Keratinocyte (primary cell): ENCODE results near the gene SNX14. TPM values are rescaled to one million over a fixed set of nuclear protein-coding genes. Genes with fewer than 3 reads are reported as not detected.

Experiments
- DNase-seq: peaks from one replicate; pipeline ENCODE4 v3.0.0-alpha.2; 2011; ENCODE audit warnings: low read depth, missing footprints, low spot score
- FAIRE-seq: peaks from 2 replicates; lab custom pipeline; 2011; peaks lifted over from hg19 to GRCh38; lab: Jason Lieb, UNC
- H2AFZ ChIP-seq: 2 replicates; pipeline ENCODE4 v1.6.0; 2012; ENCODE audit warnings: low read length, control low read depth, inconsistent platforms; ENCODE audit not compliant: control insufficient read depth
- H3K27ac ChIP-seq: 2 replicates; pipeline ENCODE4 v1.5.1; 2011; ENCODE audit warnings: low read length; ENCODE audit not compliant: control insufficient read depth, insufficient read depth
- H3K27me3 ChIP-seq: 3 replicates; pipeline ENCODE4 v1.6.0; 2011; ENCODE audit warnings: low read length; ENCODE audit not compliant: control insufficient read depth, insufficient read depth; ENCODE audit errors: extremely low read depth
- H3K36me3 ChIP-seq, 2 experiments: 2 replicates in 1 of 2; 3 replicates in 1 of 2; pipeline ENCODE4 v1.5.1; 2011; ENCODE audit warnings: low read length in 2 of 2, mild to moderate bottlenecking in 1 of 2; ENCODE audit not compliant: control insufficient read depth in 2 of 2, insufficient read depth in 2 of 2; ENCODE audit errors: extremely low read depth in 1 of 2
- H3K4me1 ChIP-seq: 3 replicates; pipeline ENCODE4 v1.5.1; 2011; ENCODE audit warnings: low read length; ENCODE audit not compliant: control insufficient read depth, insufficient read depth; ENCODE audit errors: extremely low read depth
- H3K4me2 ChIP-seq: 3 replicates; pipeline ENCODE4 v1.6.0; 2011; ENCODE audit warnings: low read depth, low read length; ENCODE audit not compliant: control insufficient read depth, insufficient read depth; ENCODE audit errors: extremely low read depth
- H3K4me3 ChIP-seq, 3 experiments: fragments of 200-600 bp in 1 of 3; sonication (generic) in 1 of 3; 2 replicates in 2 of 3; 3 replicates in 1 of 3; pipeline ENCODE4 v1.5.1; 2011 to 2016; ENCODE audit warnings: low read length in 3 of 3, mild to moderate bottlenecking in 3 of 3, control low read depth in 2 of 3, inconsistent platforms in 1 of 3, low read depth in 1 of 3, mixed read lengths in 1 of 3, mixed run types in 1 of 3, moderate library complexity in 1 of 3; ENCODE audit not compliant: control insufficient read depth in 2 of 3, insufficient read depth in 2 of 3; ENCODE audit errors: extremely low read depth in 1 of 3
- H3K79me2 ChIP-seq: 2 replicates; pipeline ENCODE4 v1.6.0; 2012; ENCODE audit warnings: low read length; ENCODE audit not compliant: control insufficient read depth, insufficient read depth
- H3K9ac ChIP-seq: 3 replicates; pipeline ENCODE4 v1.6.0; 2011; ENCODE audit warnings: low read length; ENCODE audit not compliant: control insufficient read depth, insufficient read depth; ENCODE audit errors: extremely low read depth
- H3K9me1 ChIP-seq: 3 replicates; pipeline ENCODE4 v1.6.0; 2011; ENCODE audit warnings: low read length; ENCODE audit not compliant: control insufficient read depth, insufficient read depth; ENCODE audit errors: extremely low read depth
- H3K9me3 ChIP-seq: 2 replicates; pipeline ENCODE4 v1.5.1; 2012; ENCODE audit warnings: low read depth, low read length; ENCODE audit not compliant: control insufficient read depth
- H4K20me1 ChIP-seq: 3 replicates; pipeline ENCODE4 v1.6.0; 2011; ENCODE audit warnings: low read length; ENCODE audit not compliant: control insufficient read depth, insufficient read depth; ENCODE audit errors: extremely low read depth
- EZH2 ChIP-seq: IDR thresholded peaks from one replicate; pipeline ENCODE4 v1.6.1; 2012; ENCODE audit warnings: inconsistent platforms, mild to moderate bottlenecking, low read length, moderate library complexity
- dilution Hi-C: fragments of 300-500 bp; cut with MboI; formaldehyde crosslinking; loops from one replicate; pipeline ENCODE4 v1.7.0; 2020; ENCODE audit warnings: low sequenced_read_pairs; ENCODE audit not compliant: extremely low pct_ligation_motif_present
- polyA plus RNA-seq, 5 experiments: library from polyadenylated mRNA; depleted of rRNA in 3 of 5; stranded (reverse) in 3 of 5; stranded (forward) in 1 of 5; unstranded in 1 of 5; fragments of >200 nt; gene quantifications; 1 replicate in 1 of 5; 2 replicates in 3 of 5; 3 replicates in 1 of 5; pipeline versions ENCODE4 v1.2.1 to v1.2.3, GENCODE V29; 2011 to 2012; ENCODE audit warnings: missing spikeins in 2 of 5, low read depth in 1 of 5, low replicate concordance in 1 of 5
- TF ChIP-seq, protein P1 (sequence below), 3 experiments: IDR thresholded peaks in 1 of 3; conservative IDR thresholded peaks in 1 of 3; optimal IDR thresholded peaks in 1 of 3; 2 replicates in 2 of 3; 3 replicates in 1 of 3; pipeline versions ENCODE3 to v1.5.1; 2011; ENCODE audit warnings: low read length in 3 of 3, mild to moderate bottlenecking in 3 of 3, moderate library complexity in 2 of 3, control low read depth in 1 of 3, inconsistent platforms in 1 of 3; ENCODE audit not compliant: insufficient read depth in 2 of 3; ENCODE audit errors: extremely low read depth in 1 of 3

The SNX14 gene
- polyA plus RNA-seq, 1 donor (not counting 4 experiments of a cell fraction or from before 2014, with no cell fraction given) = 97.5 TPM

DNA sequence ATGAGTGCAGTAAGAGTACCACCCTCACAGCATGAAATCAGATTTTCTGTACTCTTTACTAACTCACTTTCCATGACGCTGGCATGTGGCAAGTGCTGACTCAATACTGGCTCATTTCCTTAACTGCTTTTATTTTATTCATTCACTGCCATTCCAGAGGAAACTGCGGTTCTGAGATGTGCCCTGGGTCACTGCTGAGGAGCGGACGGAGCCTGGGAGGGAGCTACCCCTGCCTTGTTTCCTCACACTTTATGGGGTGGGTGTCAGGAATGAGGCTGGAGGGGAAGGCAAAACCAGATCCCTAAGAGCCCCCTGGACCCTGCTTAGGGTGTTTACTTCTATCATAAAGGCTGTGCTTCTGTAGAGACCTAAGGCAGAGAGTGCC, 129.4 kb downstream of the SNX14 start:
- no peak overlapping the region for H2AFZ ChIP-seq
- dilution Hi-C loops = no loop called here
- no peaks in the 10 kb centered on the region for H3K9me1 ChIP-seq
- H3K36me3 ChIP-seq = peaks cover 10 to 29% of the 10 kb centered on the region in 2 experiments
- peaks cover 79% of the 10 kb centered on the region for H3K4me1 ChIP-seq
- H3K4me2 ChIP-seq = peak overlapping the region; percentile 68
- H3K9ac ChIP-seq = peak overlapping the region; percentile 23
- TF ChIP-seq EZH2 = no peak
- TF ChIP-seq, protein P1, sequence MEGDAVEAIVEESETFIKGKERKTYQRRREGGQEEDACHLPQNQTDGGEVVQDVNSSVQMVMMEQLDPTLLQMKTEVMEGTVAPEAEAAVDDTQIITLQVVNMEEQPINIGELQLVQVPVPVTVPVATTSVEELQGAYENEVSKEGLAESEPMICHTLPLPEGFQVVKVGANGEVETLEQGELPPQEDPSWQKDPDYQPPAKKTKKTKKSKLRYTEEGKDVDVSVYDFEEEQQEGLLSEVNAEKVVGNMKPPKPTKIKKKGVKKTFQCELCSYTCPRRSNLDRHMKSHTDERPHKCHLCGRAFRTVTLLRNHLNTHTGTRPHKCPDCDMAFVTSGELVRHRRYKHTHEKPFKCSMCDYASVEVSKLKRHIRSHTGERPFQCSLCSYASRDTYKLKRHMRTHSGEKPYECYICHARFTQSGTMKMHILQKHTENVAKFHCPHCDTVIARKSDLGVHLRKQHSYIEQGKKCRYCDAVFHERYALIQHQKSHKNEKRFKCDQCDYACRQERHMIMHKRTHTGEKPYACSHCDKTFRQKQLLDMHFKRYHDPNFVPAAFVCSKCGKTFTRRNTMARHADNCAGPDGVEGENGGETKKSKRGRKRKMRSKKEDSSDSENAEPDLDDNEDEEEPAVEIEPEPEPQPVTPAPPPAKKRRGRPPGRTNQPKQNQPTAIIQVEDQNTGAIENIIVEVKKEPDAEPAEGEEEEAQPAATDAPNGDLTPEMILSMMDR (optimal IDR thresholded peaks at IDR 0.05 in 1 of 3, IDR thresholded peaks at IDR 0.05 in 1 of 3, conservative IDR thresholded peaks at IDR 0.05 in 1 of 3; ENCODE audit: extremely low read depth in 1 of 3, insufficient read depth in 2 of 3, low read length in 3 of 3) = no peak
- DNase-seq (no peak), FAIRE-seq (peak; percentile 90)
- H3K27ac ChIP-seq = peak overlapping the region; percentile 81
- no peaks in the 10 kb centered on the region for H3K27me3 ChIP-seq
- no peaks in the 10 kb centered on the region for H3K9me3 ChIP-seq
- H3K4me3 ChIP-seq = peak overlapping the region in 1 of 3 experiments; percentile 16
- no peaks in the 10 kb centered on the region for H4K20me1 ChIP-seq
- peaks cover 31% of the 10 kb centered on the region for H3K79me2 ChIP-seq

DNA sequence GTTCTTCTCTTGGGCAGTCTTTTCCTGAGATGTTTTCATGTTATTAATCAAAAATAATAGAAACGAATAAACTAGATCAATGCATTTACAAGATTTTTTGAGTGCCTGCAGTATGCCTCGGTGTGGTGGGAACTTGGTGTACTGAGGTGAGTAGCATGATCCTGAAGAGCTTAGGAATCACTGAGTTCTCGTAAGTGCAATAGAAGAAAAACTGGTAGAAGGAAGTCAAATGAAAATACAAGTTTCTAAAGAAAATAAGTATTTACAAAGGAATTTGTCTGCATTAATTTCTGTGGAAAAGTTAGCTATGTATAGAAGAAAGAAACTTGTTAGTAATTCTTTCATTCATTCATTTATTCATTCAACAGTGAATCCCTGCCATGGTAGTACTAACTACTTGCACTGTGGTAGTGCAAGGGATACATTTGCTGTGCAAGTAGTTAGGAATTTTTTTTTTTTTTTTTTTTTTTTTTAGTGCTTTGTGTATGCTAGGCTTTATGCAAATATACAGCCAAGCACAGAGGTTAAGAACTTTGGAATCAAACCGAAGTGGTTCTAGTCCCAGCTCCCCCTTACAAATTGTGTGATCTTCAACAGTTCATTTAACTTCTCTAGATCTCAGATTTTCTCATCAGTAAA, 129.9 kb downstream of the SNX14 start:
- peaks cover 10 to 29% of the 10 kb centered on the region in 2 experiments for H3K36me3 ChIP-seq
- H3K27me3 ChIP-seq = no peaks in the 10 kb centered on the region
- H3K4me1 ChIP-seq = peaks cover 79% of the 10 kb centered on the region
- no peak overlapping the region for H2AFZ ChIP-seq
- dilution Hi-C loops = no loop called here
- H3K9me3 ChIP-seq = no peaks in the 10 kb centered on the region
- DNase-seq (no peak), FAIRE-seq (no peak)
- TF ChIP-seq, protein P1 (optimal IDR thresholded peaks at IDR 0.05 in 1 of 3, IDR thresholded peaks at IDR 0.05 in 1 of 3, conservative IDR thresholded peaks at IDR 0.05 in 1 of 3; ENCODE audit: extremely low read depth in 1 of 3, insufficient read depth in 2 of 3, low read length in 3 of 3) = no peak
- TF ChIP-seq EZH2 = no peak
- H4K20me1 ChIP-seq = no peaks in the 10 kb centered on the region
- H3K4me3 ChIP-seq = peak overlapping the region in 1 of 3 experiments; percentile 16
- peak overlapping the region; percentile 81 for H3K27ac ChIP-seq
- H3K4me2 ChIP-seq = peak overlapping the region; percentile 68
- H3K79me2 ChIP-seq = peaks cover 31% of the 10 kb centered on the region
- H3K9me1 ChIP-seq = no peaks in the 10 kb centered on the region
- no peak overlapping the region for H3K9ac ChIP-seq
